Liver (tissue), 9 donors: ENCODE results near the gene SGPL1. TPM values are rescaled to one million over a fixed set of nuclear protein-coding genes. Genes with fewer than 3 reads are reported as not detected.

ENCODE experiments used
- DNase-seq: peaks from one replicate; pipeline ENCODE4 v3.0.0-alpha.2; 2017; ENCODE audit warnings: low spot score
- H3K27ac ChIP-seq, 2 donors: one replicate each; pipeline ENCODE4 v1.7.0; 2013; ENCODE audit warnings: inconsistent platforms in 2 of 2, low read length in 2 of 2, control low read depth in 1 of 2, low read depth in 1 of 2, mild to moderate bottlenecking in 1 of 2
- H3K27me3 ChIP-seq, 4 donors: one replicate each; pipeline versions ENCODE4 v1.6.1 to v1.7.0; 2013; ENCODE audit warnings: low read length in 3 of 4, inconsistent platforms in 1 of 4, mild to moderate bottlenecking in 1 of 4, moderate library complexity in 1 of 4; ENCODE audit not compliant: control insufficient read depth in 4 of 4, insufficient read depth in 4 of 4
- H3K36me3 ChIP-seq, 4 donors: one replicate each; pipeline versions ENCODE4 v1.6.1 to v1.7.0; 2013; ENCODE audit warnings: low read length in 3 of 4, mild to moderate bottlenecking in 3 of 4, low read depth in 1 of 4, moderate library complexity in 1 of 4; ENCODE audit not compliant: control insufficient read depth in 4 of 4, insufficient read depth in 3 of 4
- H3K4me1 ChIP-seq, 4 donors: one replicate each; pipeline versions ENCODE4 v1.6.1 to v1.7.0; 2013; ENCODE audit warnings: low read length in 3 of 4, mild to moderate bottlenecking in 3 of 4, moderate library complexity in 1 of 4; ENCODE audit not compliant: control insufficient read depth in 4 of 4, insufficient read depth in 4 of 4
- H3K4me3 ChIP-seq, 3 donors: one replicate each; pipeline versions ENCODE4 v1.6.1 to v1.7.0; 2013; ENCODE audit warnings: low read length in 3 of 3, control low read depth in 1 of 3, low read depth in 1 of 3, mild to moderate bottlenecking in 1 of 3
- H3K9ac ChIP-seq, 2 donors: one replicate each; pipeline ENCODE4 v1.7.0; 2013; ENCODE audit warnings: low read length in 2 of 2, mild to moderate bottlenecking in 2 of 2, moderate library complexity in 2 of 2, control low read depth in 1 of 2, low read depth in 1 of 2
- H3K9me3 ChIP-seq, 4 donors: one replicate each; pipeline versions ENCODE4 v1.6.1 to v1.7.0; 2013; ENCODE audit warnings: low read length in 3 of 4; ENCODE audit not compliant: control insufficient read depth in 4 of 4
- EGR1 ChIP-seq, 2 donors: IDR thresholded peaks; 2 replicates each; pipeline ENCODE4 v1.6.1; 2016 to 2018; ENCODE audit warnings: antibody characterized with exemption in 2 of 2, low read depth in 2 of 2
- FOXA1 ChIP-seq: IDR thresholded peaks from 2 replicates; pipeline ENCODE4 v1.6.1; 2016; ENCODE audit warnings: antibody characterized with exemption
- FOXA2 ChIP-seq: IDR thresholded peaks from 2 replicates; pipeline ENCODE4 v1.6.1; 2016; ENCODE audit warnings: antibody characterized with exemption
- GABPA ChIP-seq, 2 donors: IDR thresholded peaks in 1 of 2; conservative IDR thresholded peaks in 1 of 2; 2 replicates each; pipeline ENCODE4 v1.6.1; 2016; ENCODE audit warnings: antibody characterized with exemption in 2 of 2, mild to moderate bottlenecking in 1 of 2, moderate library complexity in 1 of 2
- HNF4A ChIP-seq, 2 donors: conservative IDR thresholded peaks; 2 replicates each; pipeline ENCODE4 v1.6.1; 2016; ENCODE audit warnings: antibody characterized with exemption in 2 of 2, mild to moderate bottlenecking in 2 of 2
- HNF4G ChIP-seq: IDR thresholded peaks from 2 replicates; pipeline ENCODE4 v1.6.1; 2016; ENCODE audit warnings: antibody characterized with exemption
- JUND ChIP-seq, 2 donors: IDR thresholded peaks; 2 replicates each; pipeline ENCODE4 v1.6.1; 2016; ENCODE audit warnings: antibody characterized with exemption in 2 of 2
- NR2F2 ChIP-seq: IDR thresholded peaks from 2 replicates; pipeline ENCODE4 v1.6.1; 2016; ENCODE audit warnings: antibody characterized with exemption
- RAD21 ChIP-seq, 2 donors: IDR thresholded peaks; 2 replicates each; pipeline ENCODE4 v1.6.1; 2016; ENCODE audit warnings: antibody characterized with exemption in 2 of 2, mild to moderate bottlenecking in 2 of 2
- REST ChIP-seq: IDR thresholded peaks from 2 replicates; pipeline ENCODE4 v1.6.1; 2016; ENCODE audit warnings: antibody characterized with exemption, mild to moderate bottlenecking
- RXRA ChIP-seq, 2 donors: IDR thresholded peaks; 2 replicates each; pipeline ENCODE4 v1.6.1; 2017 to 2018; ENCODE audit warnings: antibody characterized with exemption in 2 of 2, mild to moderate bottlenecking in 1 of 2
- SP1 ChIP-seq: IDR thresholded peaks from 2 replicates; pipeline ENCODE4 v1.6.1; 2018; ENCODE audit warnings: antibody characterized with exemption, mild to moderate bottlenecking
- TAF1 ChIP-seq: conservative IDR thresholded peaks from 2 replicates; pipeline ENCODE4 v1.6.1; 2016; ENCODE audit warnings: antibody characterized with exemption, mild to moderate bottlenecking
- YY1 ChIP-seq: IDR thresholded peaks from 2 replicates; pipeline ENCODE4 v1.6.1; 2016; ENCODE audit warnings: antibody characterized with exemption, mild to moderate bottlenecking
- WGBS: extraction: QIAGEN DNeasy Blood & Tissue Kit; methylation state at CpG from one replicate; pipeline ENCODE4 v1.1.7; 2013; 5-methylcytosine and 5-hydroxymethylcytosine counted together
- polyA plus RNA-seq, 2 donors: library from polyadenylated mRNA; stranded (reverse) in 1 of 2; unstranded in 1 of 2; fragments of 200-250 nt in 1 of 2; fragments of >200 nt in 1 of 2; fragmentation: Nextera tagmentation in 1 of 2; extraction: Ambion mirVana in 1 of 2; gene quantifications; one replicate each; pipeline versions ENCODE4 v1.2.1 to v1.2.3, GENCODE V29; 2013 to 2015
- total RNA-seq, 2 donors: library from RNA; depleted of rRNA; stranded (reverse); fragments of >200 nt; gene quantifications; one replicate each; pipeline ENCODE4 v1.2.3, GENCODE V29; 2014
- TF ChIP-seq, protein P1 (sequence below): IDR thresholded peaks from 2 replicates; pipeline ENCODE4 v1.6.1; 2016; ENCODE audit warnings: antibody characterized with exemption
- TF ChIP-seq, protein P2 (sequence below): fragments of 150-350 bp; IDR thresholded peaks from 2 replicates; pipeline ENCODE4 v1.5.1; 2017; ENCODE audit warnings: improper control_type of control experiment, low read depth, low read length; ENCODE audit not compliant: missing input control
- TF ChIP-seq, protein P3 (sequence below): IDR thresholded peaks from 2 replicates; pipeline ENCODE4 v1.6.1; 2016; ENCODE audit warnings: antibody characterized with exemption
- donor health status: healthy.
- donor health status: healthy.
- donor health status: healthy.
- donor health status: healthy.
- donor health status: healthy.

The SGPL1 gene
- total and polyA plus RNA-seq, 4 donors = 11.8 to 37.1 (median 16.8) TPM

DNA sequence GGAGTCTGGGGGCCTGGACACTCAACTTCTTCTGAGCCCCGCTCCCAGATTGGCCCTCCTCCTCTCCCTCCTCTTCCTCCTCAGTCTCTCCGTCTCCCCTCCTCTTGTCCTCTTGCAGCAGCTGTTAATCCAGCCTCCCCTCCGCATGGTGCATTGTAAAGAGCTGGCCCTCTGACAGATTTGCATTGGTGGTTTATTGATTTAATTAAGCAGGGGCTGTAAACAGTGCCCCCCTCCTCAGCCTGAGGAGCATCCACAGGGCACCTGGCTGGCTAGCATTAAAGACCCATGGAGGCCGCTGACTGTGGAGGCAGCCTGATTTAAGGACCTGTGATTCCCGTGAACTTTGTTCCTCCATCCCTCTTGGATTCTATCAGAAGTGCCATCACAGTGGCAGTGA lies 101.5 kb downstream of the SGPL1 start:
- H3K4me1 ChIP-seq = no peaks in the 10 kb centered on the region
- no peak overlapping the region for H3K27ac ChIP-seq
- no peaks in the 10 kb centered on the region for H3K36me3 ChIP-seq
- WGBS = 84% methylated on average over 5 of the region's 5 CpGs
- H3K4me3 ChIP-seq = no peak overlapping the region
- no peak overlapping the region for H3K9ac ChIP-seq
- H3K27me3 ChIP-seq = no peaks in the 10 kb centered on the region
- no peak for TF ChIP-seq RAD21 (IDR thresholded peaks at IDR 0.05)
- no peak for TF ChIP-seq YY1
- TF ChIP-seq, protein P1, sequence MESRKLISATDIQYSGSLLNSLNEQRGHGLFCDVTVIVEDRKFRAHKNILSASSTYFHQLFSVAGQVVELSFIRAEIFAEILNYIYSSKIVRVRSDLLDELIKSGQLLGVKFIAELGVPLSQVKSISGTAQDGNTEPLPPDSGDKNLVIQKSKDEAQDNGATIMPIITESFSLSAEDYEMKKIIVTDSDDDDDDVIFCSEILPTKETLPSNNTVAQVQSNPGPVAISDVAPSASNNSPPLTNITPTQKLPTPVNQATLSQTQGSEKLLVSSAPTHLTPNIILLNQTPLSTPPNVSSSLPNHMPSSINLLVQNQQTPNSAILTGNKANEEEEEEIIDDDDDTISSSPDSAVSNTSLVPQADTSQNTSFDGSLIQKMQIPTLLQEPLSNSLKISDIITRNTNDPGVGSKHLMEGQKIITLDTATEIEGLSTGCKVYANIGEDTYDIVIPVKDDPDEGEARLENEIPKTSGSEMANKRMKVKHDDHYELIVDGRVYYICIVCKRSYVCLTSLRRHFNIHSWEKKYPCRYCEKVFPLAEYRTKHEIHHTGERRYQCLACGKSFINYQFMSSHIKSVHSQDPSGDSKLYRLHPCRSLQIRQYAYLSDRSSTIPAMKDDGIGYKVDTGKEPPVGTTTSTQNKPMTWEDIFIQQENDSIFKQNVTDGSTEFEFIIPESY = no peak
- TF ChIP-seq HNF4A (conservative IDR thresholded peaks at IDR 0.05) = no peak
- TF ChIP-seq NR2F2 = no peak
- H3K9me3 ChIP-seq = no peaks in the 10 kb centered on the region
- no peak for DNase-seq

GRCh38 chr10:70917635-70918034 lies 101.9 kb downstream of the SGPL1 start:
- H3K4me3 ChIP-seq = no peak overlapping the region
- no peaks in the 10 kb centered on the region for H3K9me3 ChIP-seq
- H3K9ac ChIP-seq = no peak overlapping the region
- no peak for DNase-seq
- WGBS = 79% methylated on average over 10 of the region's 10 CpGs
- no peak overlapping the region for H3K27ac ChIP-seq
- no peaks in the 10 kb centered on the region for H3K36me3 ChIP-seq
- no peaks in the 10 kb centered on the region for H3K4me1 ChIP-seq
- no peaks in the 10 kb centered on the region for H3K27me3 ChIP-seq
- TF ChIP-seq REST (no peak), EGR1 (IDR thresholded peaks at IDR 0.05; ENCODE audit: low read depth in 2 of 2) (no peak), YY1 (no peak), TAF1 (no peak), SP1 (no peak), HNF4G (no peak), FOXA2 (no peak), RAD21 (IDR thresholded peaks at IDR 0.05) (no peak), RXRA (IDR thresholded peaks at IDR 0.05) (no peak), NR2F2 (no peak), JUND (IDR thresholded peaks at IDR 0.05) (no peak), HNF4A (conservative IDR thresholded peaks at IDR 0.05) (no peak), FOXA1 (no peak), GABPA (IDR thresholded peaks at IDR 0.05 in 1 of 2, conservative IDR thresholded peaks at IDR 0.05 in 1 of 2) (no peak)
- TF ChIP-seq, protein P2, sequence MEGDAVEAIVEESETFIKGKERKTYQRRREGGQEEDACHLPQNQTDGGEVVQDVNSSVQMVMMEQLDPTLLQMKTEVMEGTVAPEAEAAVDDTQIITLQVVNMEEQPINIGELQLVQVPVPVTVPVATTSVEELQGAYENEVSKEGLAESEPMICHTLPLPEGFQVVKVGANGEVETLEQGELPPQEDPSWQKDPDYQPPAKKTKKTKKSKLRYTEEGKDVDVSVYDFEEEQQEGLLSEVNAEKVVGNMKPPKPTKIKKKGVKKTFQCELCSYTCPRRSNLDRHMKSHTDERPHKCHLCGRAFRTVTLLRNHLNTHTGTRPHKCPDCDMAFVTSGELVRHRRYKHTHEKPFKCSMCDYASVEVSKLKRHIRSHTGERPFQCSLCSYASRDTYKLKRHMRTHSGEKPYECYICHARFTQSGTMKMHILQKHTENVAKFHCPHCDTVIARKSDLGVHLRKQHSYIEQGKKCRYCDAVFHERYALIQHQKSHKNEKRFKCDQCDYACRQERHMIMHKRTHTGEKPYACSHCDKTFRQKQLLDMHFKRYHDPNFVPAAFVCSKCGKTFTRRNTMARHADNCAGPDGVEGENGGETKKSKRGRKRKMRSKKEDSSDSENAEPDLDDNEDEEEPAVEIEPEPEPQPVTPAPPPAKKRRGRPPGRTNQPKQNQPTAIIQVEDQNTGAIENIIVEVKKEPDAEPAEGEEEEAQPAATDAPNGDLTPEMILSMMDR = no peak
- TF ChIP-seq, protein P3, sequence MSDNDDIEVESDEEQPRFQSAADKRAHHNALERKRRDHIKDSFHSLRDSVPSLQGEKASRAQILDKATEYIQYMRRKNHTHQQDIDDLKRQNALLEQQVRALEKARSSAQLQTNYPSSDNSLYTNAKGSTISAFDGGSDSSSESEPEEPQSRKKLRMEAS = no peak
- TF ChIP-seq, protein P1 = no peak
